ENCODE measurements around the gene TAC4.

The TAC4 gene

GRCh38 chr17:49859991-49860953 lies 12.4 kb upstream of the TAC4 start:
- H3K27me3 ChIP-seq (ENCODE audit: control insufficient read depth in 2 of 2, insufficient read depth in 2 of 2, low read length in 2 of 2): no peaks in the 10 kb centered on the region
- no peak overlapping the region for H3K4me3 ChIP-seq (ENCODE audit: low read length in 2 of 2)
- no peaks in the 10 kb centered on the region for H3K36me3 ChIP-seq (ENCODE audit: control insufficient read depth in 2 of 2, insufficient read depth in 2 of 2, low read length in 2 of 2)
- H3K9ac ChIP-seq (ENCODE audit: low read depth in 1 of 2, low read length in 2 of 2): no peak overlapping the region
- no peaks in the 10 kb centered on the region for H3K9me3 ChIP-seq (ENCODE audit: control insufficient read depth in 2 of 2, low read length in 2 of 2)
- peaks cover 0 to 4% of the 10 kb centered on the region in 2 donors for H3K4me1 ChIP-seq (ENCODE audit: control insufficient read depth in 2 of 2, insufficient read depth in 2 of 2, low read length in 2 of 2)
- H3K27ac ChIP-seq (ENCODE audit: low read depth in 2 of 2, low read length in 2 of 2): no peak overlapping the region

- Histone ChIP-seq H3K9ac (ENCODE audit: low read depth in 1 of 2, low read length in 2 of 2) (no peak overlapping the region), H3K9me3 (ENCODE audit: control insufficient read depth in 2 of 2, low read length in 2 of 2) (no peaks in the 10 kb centered on the region), H3K27ac (ENCODE audit: low read depth in 2 of 2, low read length in 2 of 2) (no peak overlapping the region), H3K27me3 (ENCODE audit: control insufficient read depth in 2 of 2, insufficient read depth in 2 of 2, low read length in 2 of 2) (peaks cover 0 to 3% of the 10 kb centered on the region in 2 donors), H3K4me1 (ENCODE audit: control insufficient read depth in 2 of 2, insufficient read depth in 2 of 2, low read length in 2 of 2) (peaks cover 0 to 4% of the 10 kb centered on the region in 2 donors), H3K36me3 (ENCODE audit: control insufficient read depth in 2 of 2, insufficient read depth in 2 of 2, low read length in 2 of 2) (no peaks in the 10 kb centered on the region), H3K4me3 (ENCODE audit: low read length in 2 of 2) (no peak overlapping the region)
These were observed 10.9 kb upstream of the TAC4 start for GRCh38 chr17:49858796-49859195.

- H3K4me1 ChIP-seq (ENCODE audit: control insufficient read depth in 2 of 2, insufficient read depth in 2 of 2, low read length in 2 of 2): peaks cover 0 to 9% of the 10 kb centered on the region in 2 donors
- peaks cover 14% of the 10 kb centered on the region in 2 donors for H3K27me3 ChIP-seq (ENCODE audit: control insufficient read depth in 2 of 2, insufficient read depth in 2 of 2, low read length in 2 of 2)
- H3K9ac ChIP-seq (ENCODE audit: low read depth in 1 of 2, low read length in 2 of 2): no peak overlapping the region
- H3K36me3 ChIP-seq (ENCODE audit: control insufficient read depth in 2 of 2, insufficient read depth in 2 of 2, low read length in 2 of 2): no peaks in the 10 kb centered on the region
- no peak overlapping the region for H3K4me3 ChIP-seq (ENCODE audit: low read length in 2 of 2)
- no peaks in the 10 kb centered on the region for H3K9me3 ChIP-seq (ENCODE audit: control insufficient read depth in 2 of 2, low read length in 2 of 2)
- no peak overlapping the region for H3K27ac ChIP-seq (ENCODE audit: low read depth in 2 of 2, low read length in 2 of 2)
These were observed 6.3 kb upstream of the TAC4 start for GRCh38 chr17:49854126-49854525.

- H3K27ac ChIP-seq (ENCODE audit: low read depth in 2 of 2, low read length in 2 of 2): no peak overlapping the region
These were observed 5.7 kb upstream of the TAC4 start for GRCh38 chr17:49853470-49854015.

GRCh38 chr17:49851387-49852291 lies 3.8 kb upstream of the TAC4 start:
- peak overlapping the region; percentile 66 to 77 for H3K4me3 ChIP-seq (ENCODE audit: low read length in 2 of 2)
- peaks cover 14% of the 10 kb centered on the region in 2 donors for H3K27me3 ChIP-seq (ENCODE audit: control insufficient read depth in 2 of 2, insufficient read depth in 2 of 2, low read length in 2 of 2)
- H3K9ac ChIP-seq (ENCODE audit: low read depth in 1 of 2, low read length in 2 of 2): peak overlapping the region; percentile 24 to 57
- H3K27ac ChIP-seq (ENCODE audit: low read depth in 2 of 2, low read length in 2 of 2): no peak overlapping the region
- peaks cover 0 to 9% of the 10 kb centered on the region in 2 donors for H3K4me1 ChIP-seq (ENCODE audit: control insufficient read depth in 2 of 2, insufficient read depth in 2 of 2, low read length in 2 of 2)
- H3K36me3 ChIP-seq (ENCODE audit: control insufficient read depth in 2 of 2, insufficient read depth in 2 of 2, low read length in 2 of 2): no peaks in the 10 kb centered on the region
- no peaks in the 10 kb centered on the region for H3K9me3 ChIP-seq (ENCODE audit: control insufficient read depth in 2 of 2, low read length in 2 of 2)

More at GRCh38 chr17:49853470-49854015, 5.7 kb upstream of the TAC4 start:
- Histone ChIP-seq H3K9me3 (ENCODE audit: control insufficient read depth in 2 of 2, low read length in 2 of 2) (no peaks in the 10 kb centered on the region), H3K36me3 (ENCODE audit: control insufficient read depth in 2 of 2, insufficient read depth in 2 of 2, low read length in 2 of 2) (no peaks in the 10 kb centered on the region), H3K9ac (ENCODE audit: low read depth in 1 of 2, low read length in 2 of 2) (no peak overlapping the region), H3K27me3 (ENCODE audit: control insufficient read depth in 2 of 2, insufficient read depth in 2 of 2, low read length in 2 of 2) (peaks cover 14% of the 10 kb centered on the region in 2 donors), H3K4me1 (ENCODE audit: control insufficient read depth in 2 of 2, insufficient read depth in 2 of 2, low read length in 2 of 2) (peaks cover 0 to 9% of the 10 kb centered on the region in 2 donors), H3K4me3 (ENCODE audit: low read length in 2 of 2) (no peak overlapping the region)

GRCh38 chr17:49850772-49851386 lies 3.0 kb upstream of the TAC4 start:
- H3K36me3 ChIP-seq (ENCODE audit: control insufficient read depth in 2 of 2, insufficient read depth in 2 of 2, low read length in 2 of 2): peaks cover 0 to 2% of the 10 kb centered on the region in 2 donors
- H3K4me1 ChIP-seq (ENCODE audit: control insufficient read depth in 2 of 2, insufficient read depth in 2 of 2, low read length in 2 of 2): peaks cover 0 to 9% of the 10 kb centered on the region in 2 donors
- no peaks in the 10 kb centered on the region for H3K9me3 ChIP-seq (ENCODE audit: control insufficient read depth in 2 of 2, low read length in 2 of 2)
- peak overlapping the region in 1 of 2 donors; percentile 57 for H3K9ac ChIP-seq (ENCODE audit: low read depth in 1 of 2, low read length in 2 of 2)
- H3K4me3 ChIP-seq (ENCODE audit: low read length in 2 of 2): peak overlapping the region; percentile 66 to 77
- no peak overlapping the region for H3K27ac ChIP-seq (ENCODE audit: low read depth in 2 of 2, low read length in 2 of 2)
- peaks cover 14% of the 10 kb centered on the region in 2 donors for H3K27me3 ChIP-seq (ENCODE audit: control insufficient read depth in 2 of 2, insufficient read depth in 2 of 2, low read length in 2 of 2)

GRCh38 chr17:49850218-49850610 lies 2.3 kb upstream of the TAC4 start:
- H3K4me3 ChIP-seq (ENCODE audit: low read length in 2 of 2): no peak overlapping the region
- H3K36me3 ChIP-seq (ENCODE audit: control insufficient read depth in 2 of 2, insufficient read depth in 2 of 2, low read length in 2 of 2): peaks cover 0 to 2% of the 10 kb centered on the region in 2 donors
- no peak overlapping the region for H3K27ac ChIP-seq (ENCODE audit: low read depth in 2 of 2, low read length in 2 of 2)
- H3K9me3 ChIP-seq (ENCODE audit: control insufficient read depth in 2 of 2, low read length in 2 of 2): no peaks in the 10 kb centered on the region
- no peak overlapping the region for H3K9ac ChIP-seq (ENCODE audit: low read depth in 1 of 2, low read length in 2 of 2)
- H3K27me3 ChIP-seq (ENCODE audit: control insufficient read depth in 2 of 2, insufficient read depth in 2 of 2, low read length in 2 of 2): peaks cover 14% of the 10 kb centered on the region in 2 donors
- H3K4me1 ChIP-seq (ENCODE audit: control insufficient read depth in 2 of 2, insufficient read depth in 2 of 2, low read length in 2 of 2): peaks cover 0 to 9% of the 10 kb centered on the region in 2 donors

GRCh38 chr17:49848739-49849138 lies 870 bp upstream of the TAC4 start:
- peaks cover 0 to 2% of the 10 kb centered on the region in 2 donors for H3K36me3 ChIP-seq (ENCODE audit: control insufficient read depth in 2 of 2, insufficient read depth in 2 of 2, low read length in 2 of 2)
- no peak overlapping the region for H3K9ac ChIP-seq (ENCODE audit: low read depth in 1 of 2, low read length in 2 of 2)
- no peaks in the 10 kb centered on the region for H3K9me3 ChIP-seq (ENCODE audit: control insufficient read depth in 2 of 2, low read length in 2 of 2)
- H3K27me3 ChIP-seq (ENCODE audit: control insufficient read depth in 2 of 2, insufficient read depth in 2 of 2, low read length in 2 of 2): peaks cover 10 to 14% of the 10 kb centered on the region in 2 donors
- no peak overlapping the region for H3K4me3 ChIP-seq (ENCODE audit: low read length in 2 of 2)
- H3K4me1 ChIP-seq (ENCODE audit: control insufficient read depth in 2 of 2, insufficient read depth in 2 of 2, low read length in 2 of 2): peaks cover 0 to 9% of the 10 kb centered on the region in 2 donors
- H3K27ac ChIP-seq (ENCODE audit: low read depth in 2 of 2, low read length in 2 of 2): no peak overlapping the region

- Histone ChIP-seq H3K36me3 (ENCODE audit: control insufficient read depth in 2 of 2, insufficient read depth in 2 of 2, low read length in 2 of 2) (peaks cover 0 to 2% of the 10 kb centered on the region in 2 donors), H3K9me3 (ENCODE audit: control insufficient read depth in 2 of 2, low read length in 2 of 2) (no peaks in the 10 kb centered on the region), H3K4me3 (ENCODE audit: low read length in 2 of 2) (no peak overlapping the region), H3K4me1 (ENCODE audit: control insufficient read depth in 2 of 2, insufficient read depth in 2 of 2, low read length in 2 of 2) (peaks cover 0 to 9% of the 10 kb centered on the region in 2 donors), H3K9ac (ENCODE audit: low read depth in 1 of 2, low read length in 2 of 2) (no peak overlapping the region), H3K27me3 (ENCODE audit: control insufficient read depth in 2 of 2, insufficient read depth in 2 of 2, low read length in 2 of 2) (peaks cover 7 to 10% of the 10 kb centered on the region in 2 donors), H3K27ac (ENCODE audit: low read depth in 2 of 2, low read length in 2 of 2) (no peak overlapping the region)
These were observed 744 bp downstream of the TAC4 start for GRCh38 chr17:49846938-49847712.
